GM12891 (cell line): Measurements from ENCODE around the gene LRP1.

ENCODE experiments used
- POLR2A ChIP-seq: IDR thresholded peaks from 2 replicates; pipeline ENCODE4 v1.6.1; 2011; ENCODE audit warnings: low read depth, low read length, control low read depth
- POLR2AphosphoS5 ChIP-seq: IDR thresholded peaks from 2 replicates; pipeline ENCODE4 v1.6.1; 2011; ENCODE audit warnings: low read depth, low read length, control low read depth
- SPI1 ChIP-seq: IDR thresholded peaks from 2 replicates; pipeline ENCODE4 v1.6.1; 2011; ENCODE audit warnings: low read depth, low read length, control low read depth
- TAF1 ChIP-seq: IDR thresholded peaks from 2 replicates; pipeline ENCODE4 v1.6.1; 2011; ENCODE audit warnings: low read depth, low read length, control low read depth

GRCh38 chr12:57090490-57090889 is 37.8 kb upstream of the LRP1 start:
- no peak for TF ChIP-seq POLR2AphosphoS5
- TF ChIP-seq POLR2A = no peak
- TF ChIP-seq TAF1 = no peak
- TF ChIP-seq SPI1 = no peak
